Measurements from ENCODE around the gene ARHGAP8. TPM values are rescaled to one million over a fixed set of nuclear protein-coding genes. Genes with fewer than 3 reads are reported as not detected.

Gene ARHGAP8
- total RNA-seq, 1 donor from 2014 or later, result 38.1 TPM

GRCh38 chr22:44838316-44839016 is 86.1 kb downstream of the ARHGAP8 start:
- TF ChIP-seq, protein P1, sequence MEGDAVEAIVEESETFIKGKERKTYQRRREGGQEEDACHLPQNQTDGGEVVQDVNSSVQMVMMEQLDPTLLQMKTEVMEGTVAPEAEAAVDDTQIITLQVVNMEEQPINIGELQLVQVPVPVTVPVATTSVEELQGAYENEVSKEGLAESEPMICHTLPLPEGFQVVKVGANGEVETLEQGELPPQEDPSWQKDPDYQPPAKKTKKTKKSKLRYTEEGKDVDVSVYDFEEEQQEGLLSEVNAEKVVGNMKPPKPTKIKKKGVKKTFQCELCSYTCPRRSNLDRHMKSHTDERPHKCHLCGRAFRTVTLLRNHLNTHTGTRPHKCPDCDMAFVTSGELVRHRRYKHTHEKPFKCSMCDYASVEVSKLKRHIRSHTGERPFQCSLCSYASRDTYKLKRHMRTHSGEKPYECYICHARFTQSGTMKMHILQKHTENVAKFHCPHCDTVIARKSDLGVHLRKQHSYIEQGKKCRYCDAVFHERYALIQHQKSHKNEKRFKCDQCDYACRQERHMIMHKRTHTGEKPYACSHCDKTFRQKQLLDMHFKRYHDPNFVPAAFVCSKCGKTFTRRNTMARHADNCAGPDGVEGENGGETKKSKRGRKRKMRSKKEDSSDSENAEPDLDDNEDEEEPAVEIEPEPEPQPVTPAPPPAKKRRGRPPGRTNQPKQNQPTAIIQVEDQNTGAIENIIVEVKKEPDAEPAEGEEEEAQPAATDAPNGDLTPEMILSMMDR (conservative IDR thresholded peaks at IDR 0.05; ENCODE audit: low read depth, low read length), result no peak
- no peak overlapping the region for H3K4me3 ChIP-seq (ENCODE audit: low read depth, low read length)
- no peak for DNase-seq (ENCODE audit: low read depth)

DNA sequence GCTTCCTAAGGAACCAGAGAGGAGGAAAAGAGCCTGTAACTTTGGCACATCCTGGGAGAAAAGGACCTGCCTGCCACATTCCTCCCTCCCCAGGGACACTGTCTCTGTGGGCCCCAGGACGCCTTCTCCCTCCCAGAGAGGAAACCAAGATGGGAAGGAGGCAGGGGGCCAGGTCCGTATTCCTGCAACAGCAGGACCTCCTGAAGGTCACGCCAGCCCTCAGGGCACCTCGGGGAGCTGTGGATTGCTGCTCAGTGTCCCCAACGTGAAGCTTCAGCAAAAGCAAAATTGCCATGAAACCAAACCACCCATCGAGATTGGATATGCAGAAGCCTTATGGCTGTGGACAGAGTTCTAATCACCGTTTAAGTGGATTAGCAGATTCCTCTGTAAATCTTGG is 86.7 kb downstream of the ARHGAP8 start:
- TF ChIP-seq, protein P1 (conservative IDR thresholded peaks at IDR 0.05; ENCODE audit: low read depth, low read length), result no peak
- no peak overlapping the region for H3K4me3 ChIP-seq (ENCODE audit: low read depth, low read length)
- DNase-seq (ENCODE audit: low read depth), result no peak

DNA sequence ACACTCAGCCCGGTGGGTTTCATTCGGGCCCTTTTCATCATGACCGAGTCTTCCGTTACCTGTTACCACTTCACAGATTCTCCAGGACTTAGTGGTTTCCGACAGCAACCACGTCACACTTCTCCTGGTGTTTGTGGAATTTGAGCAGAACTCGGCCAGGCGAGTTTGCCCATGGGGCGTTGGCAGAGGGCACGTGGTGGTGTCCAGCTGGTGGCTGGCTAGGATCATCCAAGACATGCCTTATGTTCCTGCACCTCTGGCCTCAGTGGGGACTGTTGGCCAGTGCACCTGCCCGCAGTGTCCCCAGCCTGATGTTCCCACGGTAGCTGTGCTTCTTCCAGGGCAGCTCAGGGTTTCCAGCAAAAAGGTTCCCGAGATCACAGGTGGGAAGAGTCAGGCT is 87.3 kb downstream of the ARHGAP8 start:
- no peak for DNase-seq (ENCODE audit: low read depth)
- H3K4me3 ChIP-seq (ENCODE audit: low read depth, low read length), result no peak overlapping the region
- TF ChIP-seq, protein P1 (conservative IDR thresholded peaks at IDR 0.05; ENCODE audit: low read depth, low read length), result no peak

DNA sequence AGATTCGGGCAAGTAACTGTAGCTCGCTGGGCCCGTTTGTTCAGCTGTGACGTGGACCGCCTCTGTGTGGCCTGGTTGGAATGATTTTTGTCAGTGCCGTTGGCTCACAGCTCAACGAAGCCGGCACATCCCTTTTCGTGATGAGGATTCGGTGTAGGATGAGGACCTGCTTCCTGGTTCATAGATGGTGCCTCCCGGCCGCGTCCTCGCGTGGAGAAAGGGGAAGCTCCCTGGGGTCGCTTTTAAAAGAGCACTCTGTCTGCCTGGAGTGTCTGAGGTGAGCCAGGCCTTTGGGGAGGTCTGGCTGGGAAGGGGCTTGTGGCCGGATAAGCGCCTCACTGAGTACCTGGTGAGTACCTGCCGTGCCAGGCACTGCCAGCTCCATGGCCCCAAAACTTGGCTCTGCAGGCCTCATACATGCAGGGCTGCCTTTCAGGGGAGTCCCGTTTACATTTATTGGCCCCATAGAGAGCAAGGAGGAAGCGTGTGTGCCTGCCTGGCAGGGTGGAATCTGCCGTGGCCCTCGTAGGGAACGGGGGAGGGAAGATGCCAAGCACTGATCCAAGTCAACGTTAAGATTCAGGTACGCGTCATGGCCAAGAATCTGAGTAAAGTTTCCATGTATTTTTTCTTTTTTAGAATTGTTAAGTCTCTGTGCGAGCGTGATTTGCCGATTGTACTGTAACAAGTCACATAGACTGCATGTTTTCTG is 88.4 kb downstream of the ARHGAP8 start:
- TF ChIP-seq, protein P1 (conservative IDR thresholded peaks at IDR 0.05; ENCODE audit: low read depth, low read length), result no peak
- DNase-seq (ENCODE audit: low read depth), result no peak
- H3K4me3 ChIP-seq (ENCODE audit: low read depth, low read length), result no peak overlapping the region

GRCh38 chr22:44842417-44842816 is 90.0 kb downstream of the ARHGAP8 start:
- no peak for DNase-seq (ENCODE audit: low read depth)
- H3K4me3 ChIP-seq (ENCODE audit: low read depth, low read length), result no peak overlapping the region
- TF ChIP-seq, protein P1 (conservative IDR thresholded peaks at IDR 0.05; ENCODE audit: low read depth, low read length), result no peak

DNA sequence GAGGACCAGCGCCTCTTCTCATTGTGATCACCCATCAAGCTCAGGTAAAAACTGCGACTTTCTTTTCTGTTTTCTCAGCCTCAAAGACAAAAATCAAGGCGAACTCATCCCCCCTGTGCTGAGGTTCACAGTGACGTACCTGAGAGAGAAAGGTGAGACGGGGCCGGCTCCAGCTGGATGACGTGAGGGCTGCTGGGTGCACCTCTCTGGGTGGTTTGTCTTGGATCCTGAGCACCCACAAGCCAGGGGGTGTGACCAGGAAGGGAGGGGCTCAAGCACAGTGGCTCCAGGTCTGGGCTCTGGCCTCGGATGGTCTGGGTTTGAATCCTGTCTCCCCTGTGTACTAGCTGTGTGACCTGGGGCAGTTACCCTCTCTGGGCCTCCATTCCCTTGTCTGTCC is 92.8 kb downstream of the ARHGAP8 start:
- no peak for DNase-seq (ENCODE audit: low read depth)
- H3K4me3 ChIP-seq (ENCODE audit: low read depth, low read length), result no peak overlapping the region
- TF ChIP-seq, protein P1 (conservative IDR thresholded peaks at IDR 0.05; ENCODE audit: low read depth, low read length), result no peak

Measured in epithelial cell of proximal tubule (primary cell).